Nephron progenitor cell (in vitro differentiated cells): ENCODE measurements around the gene MKLN1.
"Not testable (repeated sequence)": the region's sequence is repeated elsewhere in the genome, so short reads cannot be mapped to it uniquely, and the experiment has no call there.

Source experiments
- DNase-seq: peaks from one replicate; pipeline ENCODE4 v3.0.0; 2021
- H3K27ac Mint-ChIP-seq: 2 replicates; pipeline ENCODE4 v1.8.0; 2021; ENCODE audit warnings: mild to moderate bottlenecking, moderate library complexity, mixed read lengths
- H3K27me3 Mint-ChIP-seq: 2 replicates; pipeline ENCODE4 v1.8.0; 2021; ENCODE audit warnings: mild to moderate bottlenecking, low read depth, mixed read lengths; ENCODE audit not compliant: poor library complexity
- H3K36me3 Mint-ChIP-seq: 2 replicates; pipeline ENCODE4 v1.8.0; 2021; ENCODE audit warnings: low read depth, mixed read lengths
- H3K4me1 Mint-ChIP-seq: 2 replicates; pipeline ENCODE4 v1.8.0; 2021; ENCODE audit warnings: mixed read lengths
- H3K4me3 Mint-ChIP-seq: 2 replicates; pipeline ENCODE4 v1.8.0; 2021; ENCODE audit warnings: mild to moderate bottlenecking, moderate library complexity, mixed read lengths
- H3K9me3 Mint-ChIP-seq: 2 replicates; pipeline ENCODE4 v1.8.0; 2021; ENCODE audit warnings: mild to moderate bottlenecking, moderate library complexity, mixed read lengths
- TF ChIP-seq, protein P1 (sequence below): fragments of 200-600 bp; sonication (generic); IDR thresholded peaks from 2 replicates; pipeline ENCODE4 v1.5.0; 2021; ENCODE audit warnings: antibody characterized with exemption

The MKLN1 gene

DNA sequence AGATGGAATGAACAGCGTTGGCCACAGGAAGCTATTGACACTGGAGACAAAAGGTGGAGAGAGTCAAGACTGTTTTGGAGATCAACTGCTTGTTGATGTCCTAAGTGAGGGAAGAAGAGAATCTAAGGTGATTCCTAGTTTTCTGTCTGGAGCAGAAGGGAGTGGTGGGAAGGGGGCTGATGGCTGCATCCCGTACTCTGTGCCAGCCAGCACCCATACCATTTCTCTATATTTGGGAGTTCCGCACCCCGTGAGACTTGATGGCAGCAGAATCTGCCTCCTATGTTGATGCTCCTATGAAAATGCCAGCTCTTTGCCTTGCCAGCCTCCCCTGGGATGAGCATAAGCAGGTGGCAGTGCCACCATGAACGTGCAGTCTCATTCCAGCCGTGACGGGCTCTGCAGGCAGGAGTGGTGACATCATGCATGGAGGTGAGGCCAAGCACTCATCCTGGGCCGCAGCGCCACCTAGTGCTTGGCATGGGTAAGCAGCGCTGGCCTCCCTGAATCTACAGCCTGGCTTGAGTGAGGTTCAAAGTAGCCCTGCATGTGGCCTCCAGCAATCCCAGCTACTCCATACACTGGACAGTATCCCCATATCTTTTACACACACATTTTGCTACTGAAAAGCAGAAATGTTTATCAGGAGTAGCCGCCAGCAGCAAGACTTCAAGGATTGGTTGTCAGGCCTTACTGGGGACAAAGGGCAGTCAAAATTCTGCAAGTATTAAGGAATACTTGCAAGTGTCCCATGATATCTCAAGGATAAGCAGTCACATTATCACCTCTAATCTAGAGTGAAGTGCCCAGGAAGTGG is 185.8 kb downstream of the MKLN1 start:
- no peak overlapping the region for H3K4me3 Mint-ChIP-seq
- TF ChIP-seq, protein P1, sequence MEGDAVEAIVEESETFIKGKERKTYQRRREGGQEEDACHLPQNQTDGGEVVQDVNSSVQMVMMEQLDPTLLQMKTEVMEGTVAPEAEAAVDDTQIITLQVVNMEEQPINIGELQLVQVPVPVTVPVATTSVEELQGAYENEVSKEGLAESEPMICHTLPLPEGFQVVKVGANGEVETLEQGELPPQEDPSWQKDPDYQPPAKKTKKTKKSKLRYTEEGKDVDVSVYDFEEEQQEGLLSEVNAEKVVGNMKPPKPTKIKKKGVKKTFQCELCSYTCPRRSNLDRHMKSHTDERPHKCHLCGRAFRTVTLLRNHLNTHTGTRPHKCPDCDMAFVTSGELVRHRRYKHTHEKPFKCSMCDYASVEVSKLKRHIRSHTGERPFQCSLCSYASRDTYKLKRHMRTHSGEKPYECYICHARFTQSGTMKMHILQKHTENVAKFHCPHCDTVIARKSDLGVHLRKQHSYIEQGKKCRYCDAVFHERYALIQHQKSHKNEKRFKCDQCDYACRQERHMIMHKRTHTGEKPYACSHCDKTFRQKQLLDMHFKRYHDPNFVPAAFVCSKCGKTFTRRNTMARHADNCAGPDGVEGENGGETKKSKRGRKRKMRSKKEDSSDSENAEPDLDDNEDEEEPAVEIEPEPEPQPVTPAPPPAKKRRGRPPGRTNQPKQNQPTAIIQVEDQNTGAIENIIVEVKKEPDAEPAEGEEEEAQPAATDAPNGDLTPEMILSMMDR: peak; percentile 95
- peak; percentile 90 for DNase-seq
- H3K27ac Mint-ChIP-seq: peak overlapping the region; percentile 59
- H3K27me3 Mint-ChIP-seq: peaks cover 6% of the 10 kb centered on the region
- no peaks in the 10 kb centered on the region for H3K36me3 Mint-ChIP-seq
- no peaks in the 10 kb centered on the region for H3K9me3 Mint-ChIP-seq
- peaks cover 9% of the 10 kb centered on the region for H3K4me1 Mint-ChIP-seq

DNA sequence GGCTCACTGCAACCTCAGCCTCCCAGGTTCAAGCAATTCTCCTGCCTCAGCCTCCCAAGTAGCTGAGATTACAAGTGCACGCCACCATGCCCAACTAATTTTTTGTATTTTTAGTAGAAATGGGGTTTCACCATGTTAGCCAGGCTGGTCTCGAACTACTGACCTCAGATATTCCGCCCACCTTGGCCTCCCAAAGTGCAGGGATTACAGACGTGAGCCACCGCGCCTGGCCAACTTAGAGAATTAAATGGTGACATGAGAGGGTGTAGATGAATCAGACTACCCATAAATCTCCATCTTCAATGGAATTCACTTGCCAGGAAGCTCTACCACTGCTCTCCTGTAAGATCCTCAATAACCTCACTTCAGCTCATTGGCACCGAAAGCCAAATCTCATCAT is 187.8 kb downstream of the MKLN1 start:
- H3K4me1 Mint-ChIP-seq, H3K27ac Mint-ChIP-seq, DNase-seq, H3K36me3 Mint-ChIP-seq, H3K4me3 Mint-ChIP-seq, H3K9me3 Mint-ChIP-seq, H3K27me3 Mint-ChIP-seq: not testable (repeated sequence)

DNA sequence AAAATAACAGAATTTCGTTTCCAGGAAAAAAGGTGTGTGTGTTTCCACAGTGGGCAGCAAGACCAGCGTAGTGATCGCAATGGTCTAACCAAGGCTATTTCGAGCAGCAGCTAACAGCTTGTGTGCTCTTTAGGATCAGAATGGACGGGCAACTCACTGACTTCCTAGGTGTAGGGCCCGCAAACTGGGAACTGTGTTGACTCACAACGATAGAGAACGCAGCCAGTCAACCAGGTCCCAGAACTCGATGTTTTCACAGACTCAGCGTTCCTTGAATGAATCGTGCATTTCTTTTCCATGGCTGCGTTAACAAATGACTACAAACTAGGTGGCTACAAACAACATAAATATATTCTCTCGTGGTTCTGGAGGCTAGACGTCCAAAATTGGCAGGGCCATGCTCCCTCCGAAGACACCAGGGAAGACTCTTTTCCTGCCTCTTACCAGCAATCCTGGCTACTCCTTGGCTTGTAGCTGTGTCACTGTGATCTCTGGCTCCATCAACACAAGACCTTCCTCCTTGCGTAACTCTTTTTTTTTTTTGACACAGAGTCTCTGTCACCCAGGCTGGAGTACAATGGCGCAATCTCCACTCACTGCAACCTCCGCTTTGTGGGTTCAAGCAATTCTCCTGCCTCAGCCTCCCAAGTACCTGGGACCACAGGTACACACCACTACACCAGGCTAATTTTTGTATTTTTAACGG is 189.7 kb downstream of the MKLN1 start:
- Mint-ChIP-seq H3K9me3 (no peaks in the 10 kb centered on the region), H3K36me3 (no peaks in the 10 kb centered on the region), H3K4me1 (peaks cover 16% of the 10 kb centered on the region), H3K27ac (no peak overlapping the region), H3K27me3 (peaks cover 6% of the 10 kb centered on the region), H3K4me3 (no peak overlapping the region)
- TF ChIP-seq, protein P1: no peak
- DNase-seq: no peak

DNA sequence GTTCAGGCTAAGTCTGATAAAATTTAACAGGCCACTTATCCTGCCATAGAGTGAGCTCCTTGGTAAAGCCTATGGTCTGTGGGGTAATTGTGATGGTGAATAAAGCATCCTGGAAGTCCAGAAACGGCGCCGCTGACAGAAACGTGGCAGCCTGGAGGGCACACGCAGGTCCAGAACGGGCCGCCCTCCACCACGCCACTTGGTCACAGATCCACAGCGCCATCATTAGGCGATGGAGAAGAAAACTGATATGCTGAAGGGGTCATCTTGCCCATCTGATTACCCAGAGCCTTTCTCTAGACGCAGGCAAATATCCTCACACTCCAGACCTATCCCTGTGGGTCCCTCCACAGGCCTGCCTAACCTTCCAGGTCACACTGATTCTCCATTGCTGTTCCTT is 190.9 kb downstream of the MKLN1 start:
- H3K9me3 Mint-ChIP-seq: no peaks in the 10 kb centered on the region
- no peaks in the 10 kb centered on the region for H3K36me3 Mint-ChIP-seq
- no peak overlapping the region for H3K4me3 Mint-ChIP-seq
- H3K27ac Mint-ChIP-seq: no peak overlapping the region
- no peak for DNase-seq
- H3K4me1 Mint-ChIP-seq: peaks cover 8% of the 10 kb centered on the region
- peaks cover 3% of the 10 kb centered on the region for H3K27me3 Mint-ChIP-seq
- TF ChIP-seq, protein P1: no peak

DNA sequence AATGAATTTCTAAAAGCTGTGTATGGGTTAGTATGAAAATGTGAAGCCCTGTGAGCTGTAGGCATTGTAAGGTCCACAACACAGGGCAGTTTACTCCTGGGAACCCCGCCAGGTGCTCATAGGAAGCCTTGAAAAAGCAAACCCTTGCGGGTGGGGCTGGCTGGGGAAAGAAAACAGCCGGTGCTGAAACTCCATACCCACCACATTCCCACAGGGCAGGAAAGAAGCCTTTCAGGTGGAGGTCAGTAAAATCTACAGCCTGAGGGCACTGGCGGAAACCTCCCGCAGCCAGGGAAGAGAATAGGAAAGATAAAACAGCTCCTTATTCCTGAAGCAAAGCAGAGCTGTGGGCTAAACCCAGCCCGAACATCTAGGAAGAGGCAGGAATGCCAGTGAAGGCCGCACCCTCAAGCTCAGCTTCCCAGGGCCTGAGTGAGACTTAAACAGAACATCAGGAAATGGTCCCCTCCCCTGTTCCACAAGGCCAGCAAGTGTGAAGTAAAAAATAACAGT is 194.0 kb downstream of the MKLN1 start:
- no peak for DNase-seq
- no peak overlapping the region for H3K27ac Mint-ChIP-seq
- H3K27me3 Mint-ChIP-seq: peaks cover 7% of the 10 kb centered on the region
- H3K4me3 Mint-ChIP-seq: no peak overlapping the region
- H3K36me3 Mint-ChIP-seq: no peaks in the 10 kb centered on the region
- TF ChIP-seq, protein P1: no peak
- H3K9me3 Mint-ChIP-seq: no peaks in the 10 kb centered on the region
- H3K4me1 Mint-ChIP-seq: peaks cover 7% of the 10 kb centered on the region

DNA sequence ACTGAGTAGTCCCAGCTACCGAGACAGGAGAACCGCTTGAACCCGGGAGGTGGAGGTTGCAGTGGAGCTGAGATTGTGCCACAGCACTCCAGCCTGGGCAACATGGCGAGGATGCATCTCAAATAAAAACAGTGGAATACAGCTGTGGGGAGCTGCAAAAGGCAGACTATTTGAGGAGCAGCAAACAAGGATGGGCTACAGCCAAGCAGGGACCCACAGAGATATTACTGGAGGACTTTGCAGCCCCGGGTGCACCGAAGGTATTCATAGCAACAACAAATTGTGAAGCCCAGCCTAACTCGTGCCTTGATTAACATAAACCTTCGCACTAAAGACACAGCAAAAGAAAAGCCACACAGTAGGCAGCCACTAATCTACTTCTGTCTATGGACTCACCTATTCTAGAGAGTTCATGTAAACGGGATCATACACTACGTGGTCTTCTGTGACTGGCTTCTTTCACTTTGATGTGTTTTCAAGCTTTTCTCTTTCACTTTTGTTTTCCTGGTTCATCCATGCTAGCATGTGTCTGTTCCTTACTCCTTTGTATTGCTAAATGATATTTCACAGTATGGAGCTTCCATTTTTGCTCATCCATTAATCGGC is 194.8 kb downstream of the MKLN1 start:
- TF ChIP-seq, protein P1: no peak
- H3K9me3 Mint-ChIP-seq: no peaks in the 10 kb centered on the region
- no peak for DNase-seq
- H3K27ac Mint-ChIP-seq: no peak overlapping the region
- peaks cover 7% of the 10 kb centered on the region for H3K4me1 Mint-ChIP-seq
- H3K4me3 Mint-ChIP-seq: no peak overlapping the region
- H3K27me3 Mint-ChIP-seq: peaks cover 7% of the 10 kb centered on the region
- H3K36me3 Mint-ChIP-seq: no peaks in the 10 kb centered on the region
